ENCODE results near the gene ZCCHC2. TPM values are rescaled to one million over a fixed set of nuclear protein-coding genes. Genes with fewer than 3 reads are reported as not detected.

The ZCCHC2 gene
- total and polyA plus RNA-seq, 2 of the 13 experiments (the other 11 are each of a cell fraction or from before 2014, with no cell fraction given), result 62.5 to 76.1 TPM

DNA sequence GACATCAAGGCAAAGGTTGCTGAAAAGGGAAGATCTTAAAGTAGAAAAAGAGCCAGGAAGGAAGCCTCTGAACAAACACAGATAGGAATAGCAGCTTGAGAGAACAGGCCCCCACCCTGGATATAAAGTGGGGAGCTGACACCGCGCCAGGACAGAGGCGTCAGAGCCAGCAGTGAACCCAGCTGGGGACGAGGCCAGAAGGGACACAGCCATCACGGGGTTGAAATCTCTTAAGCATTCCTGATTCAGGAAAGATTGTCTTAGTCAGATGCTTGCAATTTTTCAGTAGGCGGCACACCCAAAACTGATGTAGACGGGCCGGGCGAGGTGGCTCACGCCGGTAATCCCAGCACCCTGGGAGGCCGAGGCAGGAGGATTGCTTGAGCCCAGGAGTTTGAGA, 98.7 kb downstream of the ZCCHC2 start:
- in situ Hi-C loops (cut with HindIII; ENCODE audit: extremely low pct_ligation_motif_present, low pct_unique_long_range_greater_than_20kb), result loop anchor here (25.0 kb wide), 1 partner anchor 366 kb away; no protein-coding TSS in a partner anchor
- intact Hi-C loops (cut with micrococcal nuclease; ENCODE audit: unreplicated experiment), result no loop called here
- H3K9me3 ChIP-seq (ENCODE audit: low read length), result no peaks in the 10 kb centered on the region
- no peak for TF ChIP-seq POLR2A (IDR thresholded peaks at IDR 0.05; ENCODE audit: insufficient read depth in 1 of 2, low read depth in 2 of 2, low read length in 2 of 2)
- FAIRE-seq, result no peak
- H3K27me3 ChIP-seq (ENCODE audit: control insufficient read depth in 1 of 2, insufficient read depth in 2 of 2, low read length in 2 of 2), result peaks cover 0 to 31% of the 10 kb centered on the region in 2 experiments; a peak in 4 of 5 replicates
- no peaks in the 10 kb centered on the region for H3K79me2 ChIP-seq (ENCODE audit: insufficient read depth, low read length)
- BruUV-seq (replicated peaks), result no TSS peak
- no peaks in the 10 kb centered on the region for H3K36me3 ChIP-seq (replicated peaks in 1 of 2; ENCODE audit: control insufficient read depth in 1 of 2, insufficient read depth in 2 of 2, low read length in 2 of 2)
- ChIA-PET POLR2A (no interaction called here), CTCF (ENCODE audit: low intra/inter-chr PET ratio, low total read pairs) (no interaction called here)
- no peak overlapping the region for H3K27ac ChIP-seq (ENCODE audit: extremely low read length, insufficient read depth, low read length)
- H4K20me1 ChIP-seq (ENCODE audit: insufficient read depth, low read length), result no peaks in the 10 kb centered on the region
- no peak for DNase-seq (ENCODE audit: low spot score)
- H3K9ac ChIP-seq (ENCODE audit: insufficient read depth, low read depth, low read length), result no peak overlapping the region
- H3K4me1 ChIP-seq (ENCODE audit: insufficient read depth, low read length), result peaks cover 10% of the 10 kb centered on the region
- no peak overlapping the region for H3K4me3 ChIP-seq (replicated peaks in 1 of 3; ENCODE audit: insufficient read depth in 1 of 3, low read depth in 2 of 3, low read length in 3 of 3)
- H2AFZ ChIP-seq (ENCODE audit: low read length), result no peak overlapping the region
- WGBS (ENCODE audit: low lambda C conversion rate), result 76% methylated on average over 8 of the region's 12 CpGs
- H3K4me2 ChIP-seq (ENCODE audit: low read depth, low read length), result no peak overlapping the region
- no peak for ATAC-seq

DNA sequence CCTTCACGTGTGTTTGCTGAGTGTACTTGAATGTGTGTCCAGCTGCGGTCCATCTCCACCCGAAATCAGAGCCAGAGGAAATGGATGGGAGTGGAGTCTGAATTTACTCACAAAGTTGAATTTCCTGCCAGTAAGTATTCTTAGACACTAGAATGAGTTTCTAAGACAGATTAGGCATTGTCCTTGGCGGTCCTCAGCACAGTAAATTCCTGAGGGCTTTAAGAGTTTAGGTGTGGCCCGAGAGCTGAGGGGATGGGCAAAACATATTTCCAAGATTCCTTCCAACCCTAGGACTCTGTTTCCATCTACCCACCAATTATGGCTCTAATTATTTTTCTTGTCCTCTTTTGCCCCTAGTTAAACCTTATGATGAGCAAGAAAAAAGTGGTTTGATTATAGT, 102.2 kb downstream of the ZCCHC2 start:
- ChIA-PET POLR2A (no interaction called here), CTCF (ENCODE audit: low intra/inter-chr PET ratio, low total read pairs) (no interaction called here)
- Histone ChIP-seq H3K27me3 (ENCODE audit: control insufficient read depth in 1 of 2, insufficient read depth in 2 of 2, low read length in 2 of 2) (peaks cover 0 to 20% of the 10 kb centered on the region in 2 experiments; a peak in 1 of 5 replicates), H3K79me2 (ENCODE audit: insufficient read depth, low read length) (no peaks in the 10 kb centered on the region), H3K4me2 (ENCODE audit: low read depth, low read length) (no peak overlapping the region), H3K27ac (ENCODE audit: extremely low read length, insufficient read depth, low read length) (no peak overlapping the region), H4K20me1 (ENCODE audit: insufficient read depth, low read length) (no peaks in the 10 kb centered on the region), H2AFZ (ENCODE audit: low read length) (no peak overlapping the region), H3K9me3 (ENCODE audit: low read length) (no peaks in the 10 kb centered on the region), H3K9ac (ENCODE audit: insufficient read depth, low read depth, low read length) (no peak overlapping the region), H3K4me3 (replicated peaks in 1 of 3; ENCODE audit: insufficient read depth in 1 of 3, low read depth in 2 of 3, low read length in 3 of 3) (no peak overlapping the region), H3K36me3 (replicated peaks in 1 of 2; ENCODE audit: control insufficient read depth in 1 of 2, insufficient read depth in 2 of 2, low read length in 2 of 2) (no peaks in the 10 kb centered on the region), H3K4me1 (ENCODE audit: insufficient read depth, low read length) (no peaks in the 10 kb centered on the region)
- FAIRE-seq (no peak), DNase-seq (ENCODE audit: low spot score) (no peak), ATAC-seq (no peak)
- intact Hi-C loops (cut with micrococcal nuclease; ENCODE audit: unreplicated experiment), result no loop called here
- no TSS peak for BruUV-seq (replicated peaks)
- in situ Hi-C loops (cut with HindIII; ENCODE audit: extremely low pct_ligation_motif_present, low pct_unique_long_range_greater_than_20kb), result no loop called here
- WGBS (ENCODE audit: low lambda C conversion rate), result 55% methylated on average over 5 of the region's 5 CpGs
- TF ChIP-seq, protein P1, sequence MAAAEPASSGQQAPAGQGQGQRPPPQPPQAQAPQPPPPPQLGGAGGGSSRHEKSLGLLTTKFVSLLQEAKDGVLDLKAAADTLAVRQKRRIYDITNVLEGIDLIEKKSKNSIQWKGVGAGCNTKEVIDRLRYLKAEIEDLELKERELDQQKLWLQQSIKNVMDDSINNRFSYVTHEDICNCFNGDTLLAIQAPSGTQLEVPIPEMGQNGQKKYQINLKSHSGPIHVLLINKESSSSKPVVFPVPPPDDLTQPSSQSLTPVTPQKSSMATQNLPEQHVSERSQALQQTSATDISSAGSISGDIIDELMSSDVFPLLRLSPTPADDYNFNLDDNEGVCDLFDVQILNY (CRISPR knock-in tag; conservative IDR thresholded peaks at IDR 0.05), result no peak
- TF ChIP-seq LCORL (IDR thresholded peaks at IDR 0.05) (no peak), LCORL (CRISPR knock-in tag; IDR thresholded peaks at IDR 0.05) (no peak), GMEB2 (CRISPR knock-in tag; IDR thresholded peaks at IDR 0.05; ENCODE audit: low read depth) (no peak), FOXP1 (IDR thresholded peaks at IDR 0.05) (no peak), FOXP1 (CRISPR knock-in tag; IDR thresholded peaks at IDR 0.05) (no peak), ZBTB46 (CRISPR knock-in tag; IDR thresholded peaks at IDR 0.05; ENCODE audit: borderline replicate concordance) (no peak), SMAD3 (CRISPR knock-in tag; IDR thresholded peaks at IDR 0.05) (no peak), FOXM1 (CRISPR knock-in tag; IDR thresholded peaks at IDR 0.05) (no peak), GPN1 (CRISPR knock-in tag; IDR thresholded peaks at IDR 0.05; ENCODE audit: borderline replicate concordance) (no peak)
- TF ChIP-seq, protein P2, sequence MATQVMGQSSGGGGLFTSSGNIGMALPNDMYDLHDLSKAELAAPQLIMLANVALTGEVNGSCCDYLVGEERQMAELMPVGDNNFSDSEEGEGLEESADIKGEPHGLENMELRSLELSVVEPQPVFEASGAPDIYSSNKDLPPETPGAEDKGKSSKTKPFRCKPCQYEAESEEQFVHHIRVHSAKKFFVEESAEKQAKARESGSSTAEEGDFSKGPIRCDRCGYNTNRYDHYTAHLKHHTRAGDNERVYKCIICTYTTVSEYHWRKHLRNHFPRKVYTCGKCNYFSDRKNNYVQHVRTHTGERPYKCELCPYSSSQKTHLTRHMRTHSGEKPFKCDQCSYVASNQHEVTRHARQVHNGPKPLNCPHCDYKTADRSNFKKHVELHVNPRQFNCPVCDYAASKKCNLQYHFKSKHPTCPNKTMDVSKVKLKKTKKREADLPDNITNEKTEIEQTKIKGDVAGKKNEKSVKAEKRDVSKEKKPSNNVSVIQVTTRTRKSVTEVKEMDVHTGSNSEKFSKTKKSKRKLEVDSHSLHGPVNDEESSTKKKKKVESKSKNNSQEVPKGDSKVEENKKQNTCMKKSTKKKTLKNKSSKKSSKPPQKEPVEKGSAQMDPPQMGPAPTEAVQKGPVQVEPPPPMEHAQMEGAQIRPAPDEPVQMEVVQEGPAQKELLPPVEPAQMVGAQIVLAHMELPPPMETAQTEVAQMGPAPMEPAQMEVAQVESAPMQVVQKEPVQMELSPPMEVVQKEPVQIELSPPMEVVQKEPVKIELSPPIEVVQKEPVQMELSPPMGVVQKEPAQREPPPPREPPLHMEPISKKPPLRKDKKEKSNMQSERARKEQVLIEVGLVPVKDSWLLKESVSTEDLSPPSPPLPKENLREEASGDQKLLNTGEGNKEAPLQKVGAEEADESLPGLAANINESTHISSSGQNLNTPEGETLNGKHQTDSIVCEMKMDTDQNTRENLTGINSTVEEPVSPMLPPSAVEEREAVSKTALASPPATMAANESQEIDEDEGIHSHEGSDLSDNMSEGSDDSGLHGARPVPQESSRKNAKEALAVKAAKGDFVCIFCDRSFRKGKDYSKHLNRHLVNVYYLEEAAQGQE (IDR thresholded peaks at IDR 0.05; ENCODE audit: borderline replicate concordance in 1 of 2, low read depth in 1 of 2, low read length in 2 of 2), result no peak
